Measurements from ENCODE around the gene ITGB1BP2. TPM values are rescaled to one million over a fixed set of nuclear protein-coding genes. Genes with fewer than 3 reads are reported as not detected.
A peak's percentile ranks its signal among the peaks of the same experiment; 100 is the strongest.

Gene ITGB1BP2
- total and polyA plus RNA-seq, 2 of the 13 experiments (the other 11 are each of a cell fraction or from before 2014, with no cell fraction given), result 0.90 to 2.2 TPM

GRCh38 chrX:71283403-71284143 is 18.0 kb upstream of the ITGB1BP2 start, which contains the start of gene NONO (continued):
- TF ChIP-seq ZBTB2 (CRISPR knock-in tag; IDR thresholded peaks at IDR 0.05; ENCODE audit: low read depth) (no peak), ZHX1 (CRISPR knock-in tag; IDR thresholded peaks at IDR 0.05; ENCODE audit: low read depth) (no peak), MLLT10 (CRISPR knock-in tag; IDR thresholded peaks at IDR 0.05) (0 out of 2 replicates have a peak, but pooled peaks have one; percentile 20), CREBL2 (CRISPR knock-in tag; IDR thresholded peaks at IDR 0.05; ENCODE audit: borderline replicate concordance) (no peak), ZNF282 (IDR thresholded peaks at IDR 0.05; ENCODE audit: partially characterized antibody) (no peak)

- no peaks in the 10 kb centered on the region for H3K27me3 ChIP-seq (ENCODE audit: control insufficient read depth in 1 of 2, insufficient read depth in 2 of 2, low read length in 2 of 2)
- DNase-seq (ENCODE audit: low spot score) (no peak), FAIRE-seq (no peak), ATAC-seq (no peak)
- H3K4me3 ChIP-seq (replicated peaks in 1 of 3; ENCODE audit: insufficient read depth in 1 of 3, low read depth in 2 of 3, low read length in 3 of 3), result peak overlapping the region; percentile 66 to 81 (median 68); a peak in 5 of 6 replicates
- peak overlapping the region; percentile 74 for H3K4me2 ChIP-seq (ENCODE audit: low read depth, low read length)
- H4K20me1 ChIP-seq (ENCODE audit: insufficient read depth, low read length), result peaks cover 27% of the 10 kb centered on the region
- peaks cover 55% of the 10 kb centered on the region for H3K79me2 ChIP-seq (ENCODE audit: insufficient read depth, low read length)
- no TSS peak for BruUV-seq (replicated peaks)
- TF ChIP-seq RBFOX2 (IDR thresholded peaks at IDR 0.05; ENCODE audit: low read depth, low read length) (peak; percentile 66), CAMTA2 (CRISPR knock-in tag; IDR thresholded peaks at IDR 0.05; ENCODE audit: borderline replicate concordance) (no peak), ARNT (IDR thresholded peaks at IDR 0.05) (no peak), AGO2 (optimal IDR thresholded peaks at IDR 0.05; ENCODE audit: low read depth, low read length) (peak; percentile 41)
- peaks cover 24% of the 10 kb centered on the region for H3K4me1 ChIP-seq (ENCODE audit: insufficient read depth, low read length)
- in situ Hi-C loops (cut with HindIII; ENCODE audit: extremely low pct_ligation_motif_present, low pct_unique_long_range_greater_than_20kb), result loop anchor here (10.0 kb wide), 1 partner anchor 61 kb away; the partner anchor contains the start of gene GJB1
- POLR2A ChIA-PET, result no interaction called here
- no peak overlapping the region for H2AFZ ChIP-seq (ENCODE audit: low read length)
- peak overlapping the region; percentile 90; the same call in 1 of the 2 replicates for H3K9ac ChIP-seq (ENCODE audit: insufficient read depth, low read depth, low read length)
- H3K36me3 ChIP-seq (replicated peaks in 1 of 2; ENCODE audit: control insufficient read depth in 1 of 2, insufficient read depth in 2 of 2, low read length in 2 of 2), result no peaks in the 10 kb centered on the region; a peak in 1 of 5 replicates
- CTCF ChIA-PET (ENCODE audit: low intra/inter-chr PET ratio, low total read pairs), result no interaction called here
- no peaks in the 10 kb centered on the region for H3K9me3 ChIP-seq (ENCODE audit: low read length)
- intact Hi-C loops (cut with micrococcal nuclease; ENCODE audit: unreplicated experiment), result no loop called here
- H3K27ac ChIP-seq (ENCODE audit: extremely low read length, insufficient read depth, low read length), result no peak overlapping the region
Observed at GRCh38 chrX:71285929-71286328, 15.6 kb upstream of the ITGB1BP2 start.
